Measurements from ENCODE around the gene HS3ST2.
A peak's percentile ranks its signal among the peaks of the same experiment; 100 is the strongest.
"Not testable (repeated sequence)": the region's sequence is repeated elsewhere in the genome, so short reads cannot be mapped to it uniquely, and the experiment has no call there.

HS3ST2 gene

GRCh38 chr16:22878955-22879354 lies 65.0 kb downstream of the HS3ST2 start:
- no peak for DNase-seq (ENCODE audit: low read depth)

- no peak for DNase-seq (ENCODE audit: low read depth)
Observed at GRCh38 chr16:22879466-22879865, 65.5 kb downstream of the HS3ST2 start.

GRCh38 chr16:22882981-22883380 lies 69.0 kb downstream of the HS3ST2 start:
- DNase-seq (ENCODE audit: low read depth): no peak

GRCh38 chr16:22885951-22886350 lies 72.0 kb downstream of the HS3ST2 start:
- DNase-seq (ENCODE audit: low read depth): no peak

- DNase-seq (ENCODE audit: low read depth): no peak
Observed at GRCh38 chr16:22886927-22887326, 73.0 kb downstream of the HS3ST2 start.

DNA sequence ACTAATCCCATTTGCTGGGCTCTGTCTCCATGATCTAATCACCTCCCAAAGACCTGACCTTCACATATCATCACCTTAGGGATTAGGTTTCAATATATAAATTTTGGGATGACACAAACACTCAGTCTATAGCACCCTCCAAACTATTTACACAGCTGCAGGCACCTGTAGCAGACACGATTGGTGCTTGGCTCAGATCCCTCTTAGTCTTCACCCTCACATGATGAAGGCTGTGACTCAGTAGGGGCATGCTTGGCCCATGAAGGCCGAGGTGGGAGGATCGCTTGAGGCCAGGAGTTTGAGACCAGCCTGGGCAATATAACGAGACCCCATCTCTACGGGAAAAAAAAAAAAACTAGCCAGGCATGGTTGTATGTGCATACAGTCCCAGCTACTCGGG lies 73.5 kb downstream of the HS3ST2 start:
- DNase-seq (ENCODE audit: low read depth): no peak

DNA sequence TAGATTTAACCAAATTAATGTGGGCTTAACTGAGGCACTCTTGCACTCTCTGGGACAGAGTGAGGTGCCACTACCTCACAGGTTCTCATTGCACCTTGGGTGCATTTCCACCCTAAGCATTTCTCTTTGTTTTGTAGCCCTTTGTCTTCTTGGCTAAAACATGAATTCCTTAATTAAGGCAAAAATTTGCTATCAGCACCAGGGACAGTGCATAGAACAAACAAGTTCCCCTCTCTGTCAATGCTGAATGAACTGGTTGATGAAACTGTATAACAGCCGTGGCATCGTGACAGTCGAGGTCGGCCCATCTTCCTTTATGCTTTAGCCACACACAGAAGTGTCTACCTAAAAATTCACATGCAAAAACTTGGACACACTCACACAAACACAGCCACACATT lies 74.8 kb downstream of the HS3ST2 start:
- DNase-seq (ENCODE audit: low read depth): no peak

DNA sequence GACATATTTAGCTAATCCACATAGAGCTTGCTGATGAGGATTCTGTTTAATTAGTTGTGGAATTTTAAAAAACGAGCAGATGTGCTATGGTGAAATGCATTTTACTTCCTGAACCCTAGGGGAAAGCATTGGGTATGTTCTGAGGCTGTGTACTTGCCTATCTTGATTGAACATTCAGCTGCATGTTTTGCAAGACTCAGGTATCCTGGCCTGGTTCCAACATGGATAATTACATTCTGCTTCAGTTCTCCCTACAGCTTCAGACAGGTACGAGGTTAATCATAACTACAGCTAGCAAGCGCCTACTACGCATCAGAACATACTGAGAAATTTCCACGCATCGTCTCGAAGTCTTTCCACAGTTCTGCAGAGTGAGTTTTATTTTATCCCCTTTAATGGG lies 77.0 kb downstream of the HS3ST2 start:
- DNase-seq (ENCODE audit: low read depth): no peak

DNA sequence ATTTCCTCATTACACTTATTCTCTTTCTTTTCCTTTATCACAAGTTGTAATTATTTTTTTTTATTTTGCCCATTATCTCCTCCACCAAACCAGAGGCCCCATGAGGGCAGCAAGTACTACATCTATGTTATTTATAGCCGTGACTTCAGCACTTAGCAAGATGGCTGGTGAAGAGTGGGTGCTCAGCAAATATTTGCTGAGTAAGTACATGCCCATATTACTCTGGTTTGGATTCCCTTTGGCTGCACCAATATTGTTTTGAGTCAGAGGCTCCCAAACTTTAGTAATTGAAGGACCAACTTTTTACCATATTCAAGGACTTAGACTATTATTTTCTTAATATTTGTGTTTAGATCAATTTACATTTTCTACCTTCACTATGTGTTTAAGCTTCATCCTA lies 83.2 kb downstream of the HS3ST2 start:
- DNase-seq (ENCODE audit: low read depth): no peak

- no peak for DNase-seq (ENCODE audit: low read depth)
Observed at GRCh38 chr16:22898131-22898530, 84.2 kb downstream of the HS3ST2 start.

DNA sequence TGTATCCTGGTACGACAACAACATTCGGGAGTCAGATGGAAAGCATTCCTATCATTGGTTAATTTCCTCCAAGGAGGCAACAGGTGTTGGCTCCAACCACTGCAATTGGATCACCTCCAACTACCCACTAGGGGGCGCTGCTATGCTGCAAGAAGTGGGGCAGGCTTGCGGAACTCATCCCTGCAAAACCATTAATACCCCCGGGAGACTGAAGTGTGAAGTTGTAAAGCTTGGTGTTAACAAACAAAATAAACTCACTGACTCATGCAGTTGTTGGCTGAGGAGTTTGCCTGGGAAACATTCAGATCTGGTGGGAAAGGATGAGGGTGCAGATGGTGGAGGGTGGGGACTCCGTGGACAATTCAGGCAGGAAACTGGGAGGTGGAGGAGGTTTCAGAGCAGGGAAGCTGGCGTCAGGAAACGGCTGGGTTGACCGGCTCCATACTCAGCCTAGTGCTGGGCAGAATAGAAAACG lies 84.9 kb downstream of the HS3ST2 start:
- DNase-seq (ENCODE audit: low read depth): peak; percentile 27

DNA sequence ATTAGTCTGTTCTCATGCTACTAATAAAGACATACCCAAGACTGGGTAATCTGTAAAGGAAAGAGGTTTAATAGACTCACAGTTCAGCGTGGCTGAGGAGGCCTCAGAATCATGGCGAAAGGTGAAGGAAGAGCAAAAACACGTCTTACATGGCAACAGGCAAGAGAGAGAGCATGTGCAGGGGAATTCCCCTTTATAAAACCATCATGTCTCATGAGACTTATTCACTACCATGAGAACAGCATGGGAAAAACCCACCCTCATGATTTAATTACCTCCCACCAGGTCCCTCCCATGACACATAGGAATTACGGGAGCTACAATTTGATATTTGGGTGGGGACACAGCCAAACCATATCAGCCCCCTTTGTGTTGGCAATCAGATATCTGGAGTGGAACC lies 85.6 kb downstream of the HS3ST2 start:
- not testable (repeated sequence) for DNase-seq (ENCODE audit: low read depth)

GRCh38 chr16:22900863-22901262 lies 86.9 kb downstream of the HS3ST2 start:
- no peak for DNase-seq (ENCODE audit: low read depth)

- DNase-seq (ENCODE audit: low read depth): no peak
Observed at GRCh38 chr16:22901563-22901962, 87.6 kb downstream of the HS3ST2 start.

DNA sequence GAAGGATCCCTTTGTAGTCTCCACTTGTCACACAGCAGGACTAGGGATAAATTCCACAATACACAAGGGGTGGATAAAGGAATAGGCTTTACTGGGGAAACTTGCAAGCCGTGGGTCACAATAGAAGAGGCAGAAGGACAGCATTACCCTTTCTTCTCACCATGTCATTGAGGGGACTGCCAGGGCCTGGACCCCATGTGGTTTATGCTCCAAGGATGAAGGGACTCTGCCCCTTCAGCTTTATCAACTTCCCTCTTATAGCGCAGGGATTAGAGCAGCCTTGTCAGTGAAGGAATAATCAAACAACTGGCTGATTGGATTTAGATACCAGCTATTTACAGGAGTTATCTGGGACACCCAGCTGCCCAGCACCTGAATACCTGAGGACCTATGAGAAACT lies 89.8 kb downstream of the HS3ST2 start:
- DNase-seq (ENCODE audit: low read depth): no peak

DNA sequence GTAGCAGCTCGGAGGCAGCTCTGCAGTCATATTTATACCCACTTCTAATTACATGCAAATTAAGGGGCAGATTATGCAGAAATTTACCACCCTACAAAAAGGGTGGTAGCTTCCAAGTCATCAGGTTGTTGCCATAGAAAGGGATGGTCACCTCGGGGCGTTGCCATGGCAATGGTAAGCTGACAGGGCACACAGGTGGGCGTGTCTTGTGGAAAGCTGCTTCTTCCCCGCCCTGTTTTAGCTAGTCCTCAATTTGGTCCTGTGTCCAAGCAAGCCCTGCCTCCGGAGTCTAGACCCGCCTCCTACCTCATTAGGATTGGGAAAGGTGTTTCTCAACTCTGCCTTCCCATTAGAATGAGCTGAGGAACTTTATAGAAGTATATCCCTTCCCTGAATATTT lies 98.7 kb downstream of the HS3ST2 start:
- DNase-seq (ENCODE audit: low read depth): no peak

- no peak for DNase-seq (ENCODE audit: low read depth)
Observed at GRCh38 chr16:22915003-22915402, 101.0 kb downstream of the HS3ST2 start.

DNA sequence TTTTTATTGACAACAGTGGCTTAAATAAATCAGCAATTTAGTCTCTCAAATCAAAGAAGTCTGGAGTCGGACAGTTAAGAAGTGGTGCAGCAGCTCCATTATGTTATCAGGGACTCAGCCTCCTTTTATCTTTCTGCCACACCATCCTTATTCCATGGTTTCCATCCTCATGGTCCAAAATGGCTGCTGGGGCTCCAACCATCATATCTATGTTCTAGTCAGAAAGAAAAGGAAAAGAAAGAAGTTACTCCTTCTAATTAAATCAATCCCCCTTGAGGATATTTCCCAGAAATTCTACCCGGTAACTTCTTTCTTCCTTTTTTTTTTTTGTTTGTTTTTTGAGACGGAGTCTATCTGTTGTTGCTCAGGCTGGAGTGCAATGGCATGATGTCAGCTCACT lies 109.5 kb downstream of the HS3ST2 start:
- no peak for DNase-seq (ENCODE audit: low read depth)

GRCh38 chr16:22924492-22924891 lies 110.5 kb downstream of the HS3ST2 start:
- DNase-seq (ENCODE audit: low read depth): no peak

GRCh38 chr16:22926105-22926751 lies 112.3 kb downstream of the HS3ST2 start:
- no peak for DNase-seq (ENCODE audit: low read depth)

DNA sequence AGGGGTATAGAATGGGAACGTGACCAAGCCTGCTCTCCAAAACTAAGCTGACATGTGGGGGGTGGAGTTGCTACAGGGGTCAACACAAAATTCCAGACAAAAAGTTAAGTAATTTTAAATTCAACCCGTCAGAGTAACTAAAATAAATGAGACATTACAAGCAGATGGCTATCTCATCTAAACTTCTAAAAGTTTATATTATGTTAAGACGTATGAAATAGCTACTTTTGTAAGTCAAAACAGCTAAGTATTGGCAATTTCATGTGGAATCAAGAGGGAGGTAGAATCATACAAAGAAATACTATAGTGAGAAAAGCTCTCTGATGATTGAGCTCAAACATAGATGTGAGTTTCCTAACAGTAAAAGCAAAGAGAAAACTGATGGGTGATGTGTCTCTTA lies 113.3 kb downstream of the HS3ST2 start:
- DNase-seq (ENCODE audit: low read depth): no peak

GRCh38 chr16:22928882-22929435 lies 115.0 kb downstream of the HS3ST2 start:
- DNase-seq (ENCODE audit: low read depth): no peak

- DNase-seq (ENCODE audit: low read depth): no peak
Observed at GRCh38 chr16:22929461-22929860, 115.5 kb downstream of the HS3ST2 start.
